Lower leg skin (tissue), 4 donors: Measurements from ENCODE around the gene TSSK6. TPM values are rescaled to one million over a fixed set of nuclear protein-coding genes. Genes with fewer than 3 reads are reported as not detected.

ENCODE experiments used
- DNase-seq, 2 donors: peaks; one replicate each; pipeline ENCODE4 v3.0.0-alpha.2; 2019; ENCODE audit warnings: low spot score in 2 of 2
- H3K4me3 ChIP-seq: fragments of 200-600 bp; sonication (generic); 2 replicates; pipeline ENCODE4 v1.5.1; 2017; ENCODE audit warnings: mild to moderate bottlenecking, low read depth; ENCODE audit not compliant: poor library complexity, severe bottlenecking
- CTCF ChIP-seq, 3 donors: fragments of 450-650 bp; IDR thresholded peaks; one replicate each; pipeline ENCODE4 v1.5.1; 2016; ENCODE audit warnings: antibody characterized with exemption in 3 of 3, mild to moderate bottlenecking in 3 of 3, moderate library complexity in 2 of 3
- POLR2A ChIP-seq, 2 donors: fragments of 450-650 bp; IDR thresholded peaks; one replicate each; pipeline ENCODE4 v1.6.1; 2016 to 2017; ENCODE audit warnings: antibody characterized with exemption in 2 of 2, mild to moderate bottlenecking in 1 of 2, moderate library complexity in 1 of 2
- WGBS, 2 donors: methylation state at CpG; one replicate each; pipeline ENCODE4 v1.1.5; 2018; 5-methylcytosine and 5-hydroxymethylcytosine counted together
- intact Hi-C: fragments of 100-400 bp; cut with DNase I; formaldehyde crosslinking; loops from one replicate; pipeline ENCODE4 v1.15.0; 2023; ENCODE audit warnings: low total_unique reads
- total RNA-seq, 4 donors: library from RNA; depleted of rRNA; stranded (reverse); fragments of >200 nt; gene quantifications; one replicate each; pipeline ENCODE4 v1.1.0, GENCODE V29; 2016

Gene TSSK6
- total RNA-seq, 4 donors from 2014 or later: 4.0 to 8.9 (median 6.7) TPM

GRCh38 chr19:19513682-19514081 lies 1.7 kb downstream of the TSSK6 start:
- WGBS, 2 donors: 86 to 88% methylated on average over 17 of the region's 17 CpGs
- H3K4me3 ChIP-seq: no peak overlapping the region
- DNase-seq: no peak
- intact Hi-C loops: no loop called here
- no peak for TF ChIP-seq POLR2A (IDR thresholded peaks at IDR 0.05)
- TF ChIP-seq CTCF (IDR thresholded peaks at IDR 0.05): no peak

GRCh38 chr19:19510432-19510831 lies 4.9 kb downstream of the TSSK6 start:
- intact Hi-C loops: no loop called here
- H3K4me3 ChIP-seq: no peak overlapping the region
- TF ChIP-seq CTCF (IDR thresholded peaks at IDR 0.05) (no peak), POLR2A (IDR thresholded peaks at IDR 0.05) (no peak)
- WGBS, 2 donors: 16 to 24% methylated on average over 5 to 6 of the region's 6 CpGs
- DNase-seq: no peak

GRCh38 chr19:19508217-19508616 lies 7.1 kb downstream of the TSSK6 start:
- 78 to 87% methylated on average over 11 of the region's 11 CpGs for WGBS, 2 donors
- intact Hi-C loops: no loop called here
- no peak for TF ChIP-seq CTCF (IDR thresholded peaks at IDR 0.05)
- no peak for TF ChIP-seq POLR2A (IDR thresholded peaks at IDR 0.05)
- H3K4me3 ChIP-seq: no peak overlapping the region
- DNase-seq: no peak

- no peak overlapping the region for H3K4me3 ChIP-seq
These were observed 8.0 kb downstream of the TSSK6 start for GRCh38 chr19:19507354-19507753.

GRCh38 chr19:19506592-19506991 lies 8.8 kb downstream of the TSSK6 start:
- no peak for DNase-seq
- intact Hi-C loops: no loop called here
- H3K4me3 ChIP-seq: no peak overlapping the region
- WGBS, 2 donors: 75 to 91% methylated on average over 12 of the region's 12 CpGs
- TF ChIP-seq POLR2A (IDR thresholded peaks at IDR 0.05) (no peak), CTCF (IDR thresholded peaks at IDR 0.05) (no peak)

More at GRCh38 chr19:19507354-19507753, 8.0 kb downstream of the TSSK6 start:
- TF ChIP-seq POLR2A (IDR thresholded peaks at IDR 0.05): no peak
- TF ChIP-seq CTCF (IDR thresholded peaks at IDR 0.05): no peak
- intact Hi-C loops: no loop called here
- WGBS, 2 donors: 81 to 87% methylated on average over 8 of the region's 8 CpGs
- no peak for DNase-seq

GRCh38 chr19:19505669-19506326 lies 9.6 kb downstream of the TSSK6 start:
- TF ChIP-seq CTCF (IDR thresholded peaks at IDR 0.05): no peak
- no peak for TF ChIP-seq POLR2A (IDR thresholded peaks at IDR 0.05)
- WGBS, 2 donors: 83 to 88% methylated on average over 25 to 27 of the region's 27 CpGs
- no peak for DNase-seq
- H3K4me3 ChIP-seq: no peak overlapping the region
- intact Hi-C loops: no loop called here
